ENCODE measurements around the gene SLCO4A1.

Gene SLCO4A1

DNA sequence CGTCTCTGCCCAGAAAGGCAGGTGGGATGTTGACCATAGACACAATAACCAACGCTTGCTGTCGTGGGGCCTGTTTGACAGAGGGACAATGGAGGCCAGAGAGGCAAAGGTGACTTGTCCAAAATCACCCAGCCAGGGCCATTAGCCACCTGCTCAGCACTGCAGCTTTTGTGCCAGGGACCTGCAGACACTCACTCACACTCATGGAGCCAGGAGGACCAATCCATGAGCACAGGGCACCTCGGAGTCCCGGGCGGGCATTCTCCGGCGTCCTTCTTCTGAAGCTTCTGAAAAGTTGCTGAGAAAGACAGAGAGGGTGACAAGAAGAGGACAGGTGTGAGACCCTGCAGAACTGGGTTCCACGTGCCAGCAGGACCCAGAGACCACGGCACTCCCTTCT lies 45.4 kb upstream of the SLCO4A1 start:
- TF ChIP-seq, protein P1, sequence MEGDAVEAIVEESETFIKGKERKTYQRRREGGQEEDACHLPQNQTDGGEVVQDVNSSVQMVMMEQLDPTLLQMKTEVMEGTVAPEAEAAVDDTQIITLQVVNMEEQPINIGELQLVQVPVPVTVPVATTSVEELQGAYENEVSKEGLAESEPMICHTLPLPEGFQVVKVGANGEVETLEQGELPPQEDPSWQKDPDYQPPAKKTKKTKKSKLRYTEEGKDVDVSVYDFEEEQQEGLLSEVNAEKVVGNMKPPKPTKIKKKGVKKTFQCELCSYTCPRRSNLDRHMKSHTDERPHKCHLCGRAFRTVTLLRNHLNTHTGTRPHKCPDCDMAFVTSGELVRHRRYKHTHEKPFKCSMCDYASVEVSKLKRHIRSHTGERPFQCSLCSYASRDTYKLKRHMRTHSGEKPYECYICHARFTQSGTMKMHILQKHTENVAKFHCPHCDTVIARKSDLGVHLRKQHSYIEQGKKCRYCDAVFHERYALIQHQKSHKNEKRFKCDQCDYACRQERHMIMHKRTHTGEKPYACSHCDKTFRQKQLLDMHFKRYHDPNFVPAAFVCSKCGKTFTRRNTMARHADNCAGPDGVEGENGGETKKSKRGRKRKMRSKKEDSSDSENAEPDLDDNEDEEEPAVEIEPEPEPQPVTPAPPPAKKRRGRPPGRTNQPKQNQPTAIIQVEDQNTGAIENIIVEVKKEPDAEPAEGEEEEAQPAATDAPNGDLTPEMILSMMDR (IDR thresholded peaks at IDR 0.05; ENCODE audit: borderline replicate concordance, insufficient read depth, low read depth, low read length): no peak
- H3K4me3 ChIP-seq (ENCODE audit: low read depth, low read length): no peak overlapping the region

DNA sequence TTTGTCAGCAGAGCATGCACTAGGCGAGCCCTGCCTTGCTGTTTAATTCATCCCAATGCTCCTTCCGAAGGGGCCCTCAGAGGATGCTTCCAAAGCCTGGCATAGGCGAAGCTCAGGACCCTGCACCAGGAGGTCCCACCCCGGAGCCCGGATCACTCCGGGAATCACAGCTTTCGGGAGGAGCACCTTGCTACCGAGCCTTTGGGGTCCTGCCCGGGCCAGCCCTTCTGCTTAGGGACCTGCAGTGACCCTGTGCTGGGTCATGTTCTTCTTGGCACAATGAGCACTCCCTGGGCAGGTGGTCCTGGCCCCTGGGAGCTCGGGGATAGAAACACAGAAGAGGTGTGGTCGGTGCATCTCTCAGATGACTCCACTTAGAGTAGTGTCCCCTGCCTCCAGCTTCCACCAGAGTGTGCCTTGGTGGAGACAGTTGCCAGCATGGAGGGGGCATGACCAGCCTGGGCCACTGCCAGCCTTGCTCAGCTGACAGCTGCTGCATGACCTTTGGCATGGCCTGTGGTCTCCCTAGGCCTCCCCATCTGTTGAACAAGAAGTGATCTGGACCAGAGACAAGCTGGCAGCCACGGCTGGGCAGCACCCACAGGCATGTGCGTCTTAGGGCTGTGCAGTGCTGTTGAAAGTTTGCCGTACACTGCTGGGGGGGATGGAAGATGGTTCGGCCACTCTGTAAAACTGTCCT lies 44.7 kb upstream of the SLCO4A1 start:
- H3K4me3 ChIP-seq (ENCODE audit: low read depth, low read length): no peak overlapping the region
- TF ChIP-seq, protein P1 (IDR thresholded peaks at IDR 0.05; ENCODE audit: borderline replicate concordance, insufficient read depth, low read depth, low read length): no peak

DNA sequence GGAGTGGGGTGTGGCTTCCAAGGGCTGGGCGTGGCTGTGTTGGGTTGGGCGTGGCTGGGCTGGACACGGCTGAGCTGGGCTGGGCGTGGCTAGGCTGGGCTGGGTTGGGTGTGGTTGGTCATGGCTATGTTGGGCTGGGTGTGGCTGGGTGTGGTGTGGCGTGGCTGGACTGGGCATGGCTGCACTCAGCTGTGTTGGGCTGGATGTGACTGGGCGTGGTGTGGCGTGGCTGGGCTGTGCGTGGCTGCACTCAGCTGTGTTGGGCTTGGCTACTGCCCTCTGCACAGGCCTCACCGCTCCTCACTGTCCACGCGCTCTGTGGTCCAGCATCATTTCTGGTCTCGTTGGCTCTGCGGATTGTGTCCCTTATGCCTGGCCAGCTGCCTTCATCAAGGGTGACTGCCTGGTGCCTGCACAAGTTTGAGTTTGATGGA lies 43.5 kb upstream of the SLCO4A1 start:
- H3K4me3 ChIP-seq (ENCODE audit: low read depth, low read length): no peak overlapping the region
- TF ChIP-seq, protein P1 (IDR thresholded peaks at IDR 0.05; ENCODE audit: borderline replicate concordance, insufficient read depth, low read depth, low read length): no peak

DNA sequence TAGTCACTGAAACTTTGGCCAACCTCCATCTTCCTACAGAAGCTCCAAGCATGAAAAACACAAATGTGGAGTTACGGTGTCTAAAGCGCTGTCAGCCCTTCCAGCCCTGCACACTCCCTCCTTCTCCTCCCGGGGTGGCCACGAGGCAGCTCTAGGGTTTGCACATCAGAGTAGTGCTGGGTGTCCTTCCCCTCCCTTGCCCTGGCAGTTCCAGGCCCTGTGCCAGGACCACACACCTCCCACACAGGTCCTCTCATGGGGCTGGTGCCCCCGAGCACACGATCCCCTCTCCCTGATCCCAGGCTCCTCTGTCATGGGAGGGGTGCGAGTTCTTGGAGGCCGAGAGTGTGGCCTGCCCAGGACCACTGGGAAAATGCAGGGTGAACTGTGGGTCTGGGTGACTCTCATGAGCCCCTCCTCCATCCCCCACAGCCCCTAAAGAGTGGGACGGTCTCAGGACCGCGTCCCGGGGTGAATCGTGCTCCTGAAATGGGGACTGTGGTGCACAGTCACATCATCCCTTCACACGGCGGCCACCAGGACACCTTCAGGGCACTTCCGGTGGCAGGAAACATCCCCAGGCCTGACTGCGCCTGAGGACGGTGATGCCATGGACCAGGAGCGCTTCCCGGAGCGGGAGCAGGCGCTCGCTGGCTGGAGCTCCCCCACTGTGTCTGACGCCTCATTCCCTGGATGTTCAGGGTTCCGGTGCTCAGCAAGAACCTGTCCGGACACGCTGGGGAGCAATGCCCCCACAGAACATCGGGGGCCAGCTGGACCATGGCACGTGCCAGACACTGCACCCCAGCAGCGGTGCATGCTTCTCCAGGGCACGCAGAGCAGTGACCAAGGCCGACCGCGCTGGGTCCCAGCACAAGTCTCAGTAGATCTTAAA lies 42.8 kb upstream of the SLCO4A1 start:
- TF ChIP-seq, protein P1 (IDR thresholded peaks at IDR 0.05; ENCODE audit: borderline replicate concordance, insufficient read depth, low read depth, low read length): no peak

DNA sequence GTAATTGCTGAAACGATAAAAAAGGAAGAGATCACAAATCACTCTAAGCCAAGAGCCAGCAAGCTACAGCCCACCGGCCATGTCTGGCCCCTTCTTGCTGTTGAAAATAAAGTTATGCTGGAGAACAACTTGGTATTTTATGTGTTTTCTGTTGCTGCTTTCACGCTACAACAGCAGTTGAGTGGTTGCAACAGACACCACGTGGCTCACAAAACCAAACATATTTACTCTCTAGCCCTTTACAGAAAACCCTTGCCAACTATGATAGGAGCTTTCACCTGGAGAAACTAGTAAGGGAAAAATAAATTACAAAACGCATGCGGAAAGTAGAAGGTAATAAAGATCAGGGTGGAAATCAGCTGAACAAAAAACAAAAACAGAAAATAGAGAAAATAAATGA lies 41.1 kb upstream of the SLCO4A1 start:
- TF ChIP-seq, protein P1 (IDR thresholded peaks at IDR 0.05; ENCODE audit: borderline replicate concordance, insufficient read depth, low read depth, low read length): no peak
- no peak overlapping the region for H3K4me3 ChIP-seq (ENCODE audit: low read depth, low read length)

More for the DNA sequence above, 42.8 kb upstream of the SLCO4A1 start:
- H3K4me3 ChIP-seq (ENCODE audit: low read depth, low read length): no peak overlapping the region

DNA sequence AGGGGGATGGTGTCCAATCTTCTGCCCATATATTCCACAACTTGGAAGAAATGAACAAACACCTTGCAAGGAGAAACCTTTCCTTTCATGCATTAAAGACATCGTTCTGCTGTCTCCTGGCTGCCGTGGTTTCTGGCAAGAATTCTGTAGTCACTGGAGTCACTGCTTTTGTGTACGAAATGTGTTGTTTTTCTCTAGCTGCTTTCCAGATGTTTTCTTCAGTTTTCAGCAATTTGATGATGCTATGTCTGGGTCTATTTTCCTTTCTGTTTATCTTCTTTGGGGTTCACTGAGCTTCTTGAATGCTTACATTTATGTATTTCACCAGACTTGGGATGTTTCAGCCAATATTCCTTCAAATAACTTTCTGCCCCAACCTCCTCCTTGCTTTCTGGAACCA lies 40.6 kb upstream of the SLCO4A1 start:
- no peak overlapping the region for H3K4me3 ChIP-seq (ENCODE audit: low read depth, low read length)
- TF ChIP-seq, protein P1 (IDR thresholded peaks at IDR 0.05; ENCODE audit: borderline replicate concordance, insufficient read depth, low read depth, low read length): no peak

Data from GM12875 (cell line).